ENCODE results near the gene GATAD2A.

- TF ChIP-seq CTCF (IDR thresholded peaks at IDR 0.05; ENCODE audit: insufficient read depth, low read depth, low read length) (no peak), EZH2 (IDR thresholded peaks at IDR 0.05; ENCODE audit: insufficient read depth, low read length) (no peak)
These were observed 145.7 kb downstream of the GATAD2A start for GRCh38 chr19:19550972-19551852.

Measured in astrocyte (in vitro differentiated cells and primary cell).